Vagina (tissue), 2 donors: ENCODE data around the gene CCDC9. TPM values are rescaled to one million over a fixed set of nuclear protein-coding genes. Genes with fewer than 3 reads are reported as not detected.
A peak's percentile ranks its signal among the peaks of the same experiment; 100 is the strongest.

ENCODE experiments used
- DNase-seq, 2 donors: peaks; one replicate each; pipeline ENCODE4 v3.0.0-alpha.2; 2017; ENCODE audit errors: extremely low spot score in 2 of 2
- H3K27ac ChIP-seq: fragments of 200-600 bp; sonication (generic); one replicate; pipeline ENCODE4 v1.5.1; 2019
- H3K27me3 ChIP-seq: fragments of 200-600 bp; sonication (generic); one replicate; pipeline ENCODE4 v1.5.1; 2019
- H3K36me3 ChIP-seq, 2 donors: fragments of 200-600 bp; sonication (generic); one replicate each; pipeline ENCODE4 v1.5.1; 2017 to 2019
- H3K4me1 ChIP-seq: fragments of 200-600 bp; sonication (generic); one replicate; pipeline ENCODE4 v1.5.1; 2019
- H3K4me3 ChIP-seq, 2 donors: fragments of 200-600 bp; sonication (generic); 1 replicate in 1 of 2; 2 replicates in 1 of 2; pipeline ENCODE4 v1.5.1; 2016 to 2019
- H3K9me3 ChIP-seq: fragments of 200-600 bp; sonication (generic); one replicate; pipeline ENCODE4 v1.5.1; 2019
- POLR2A ChIP-seq, 2 donors: fragments of 450-650 bp; IDR thresholded peaks; one replicate each; pipeline ENCODE4 v1.6.1; 2017; ENCODE audit warnings: antibody characterized with exemption in 2 of 2, mild to moderate bottlenecking in 2 of 2, moderate library complexity in 2 of 2
- POLR2AphosphoS5 ChIP-seq, 2 donors: sonication (generic); formaldehyde crosslinking; IDR thresholded peaks; one replicate each; pipeline ENCODE4 v1.9.0; 2017; ENCODE audit warnings: antibody characterized with exemption in 2 of 2, mild to moderate bottlenecking in 2 of 2, low read depth in 1 of 2; ENCODE audit not compliant: insufficient read depth in 1 of 2
- intact Hi-C: fragments of 100-400 bp; cut with DNase I; formaldehyde crosslinking; loops from one replicate; pipeline ENCODE4 v1.15.1; 2023
- total RNA-seq: library from RNA; depleted of rRNA; stranded (reverse); fragments of >200 nt; gene quantifications from one replicate; pipeline ENCODE4 v1.2.3, GENCODE V29; 2016
- TF ChIP-seq, protein P1 (sequence below), 3 experiments: fragments of 450-650 bp in 2 of 3; fragments of 200-600 bp in 1 of 3; sonication (generic) in 1 of 3; IDR thresholded peaks; one replicate each; pipeline ENCODE4 v1.5.1; 2017 to 2019; ENCODE audit warnings: antibody characterized with exemption in 3 of 3, mild to moderate bottlenecking in 2 of 3, moderate library complexity in 2 of 3

Gene CCDC9
- total RNA-seq, 1 donor from 2014 or later = 19.2 TPM

DNA sequence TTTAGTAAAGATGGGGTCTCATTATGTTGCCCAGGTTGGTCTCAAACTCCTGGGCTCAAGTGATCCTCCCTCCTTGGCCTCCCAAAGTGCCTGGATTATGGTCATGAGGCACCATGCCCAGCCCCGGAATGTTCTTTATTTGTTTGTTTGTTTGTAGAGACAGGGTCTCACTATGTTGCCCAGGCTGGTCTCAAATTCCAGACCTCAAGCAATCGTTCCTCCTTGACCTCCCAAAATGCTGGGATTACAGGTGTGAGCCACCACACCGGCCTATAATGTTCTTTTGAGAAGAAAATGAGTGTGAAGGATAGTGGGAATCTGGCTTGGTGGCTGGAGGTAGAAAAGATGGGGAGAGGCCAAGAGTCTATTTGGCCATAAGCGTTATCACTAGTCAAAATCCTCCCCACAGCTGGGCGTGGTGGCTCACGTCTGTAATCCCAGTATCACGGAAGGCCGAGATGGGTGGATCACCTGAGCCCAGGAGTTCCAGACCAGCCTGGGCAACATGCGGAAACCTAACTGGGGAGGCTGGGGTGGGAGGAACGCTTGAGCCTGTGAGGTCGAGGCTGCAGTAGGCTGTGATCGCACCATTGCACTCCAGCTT is 20.2 kb upstream of the CCDC9 start:
- Histone ChIP-seq H3K4me1 (peaks cover 35% of the 10 kb centered on the region), H3K36me3 (no peaks in the 10 kb centered on the region), H3K4me3 (no peak overlapping the region), H3K27me3 (no peaks in the 10 kb centered on the region), H3K27ac (no peak overlapping the region), H3K9me3 (no peaks in the 10 kb centered on the region)
- TF ChIP-seq POLR2AphosphoS5 (IDR thresholded peaks at IDR 0.05; ENCODE audit: insufficient read depth in 1 of 2, low read depth in 1 of 2) = no peak
- TF ChIP-seq POLR2A (IDR thresholded peaks at IDR 0.05) = no peak
- TF ChIP-seq, protein P1, sequence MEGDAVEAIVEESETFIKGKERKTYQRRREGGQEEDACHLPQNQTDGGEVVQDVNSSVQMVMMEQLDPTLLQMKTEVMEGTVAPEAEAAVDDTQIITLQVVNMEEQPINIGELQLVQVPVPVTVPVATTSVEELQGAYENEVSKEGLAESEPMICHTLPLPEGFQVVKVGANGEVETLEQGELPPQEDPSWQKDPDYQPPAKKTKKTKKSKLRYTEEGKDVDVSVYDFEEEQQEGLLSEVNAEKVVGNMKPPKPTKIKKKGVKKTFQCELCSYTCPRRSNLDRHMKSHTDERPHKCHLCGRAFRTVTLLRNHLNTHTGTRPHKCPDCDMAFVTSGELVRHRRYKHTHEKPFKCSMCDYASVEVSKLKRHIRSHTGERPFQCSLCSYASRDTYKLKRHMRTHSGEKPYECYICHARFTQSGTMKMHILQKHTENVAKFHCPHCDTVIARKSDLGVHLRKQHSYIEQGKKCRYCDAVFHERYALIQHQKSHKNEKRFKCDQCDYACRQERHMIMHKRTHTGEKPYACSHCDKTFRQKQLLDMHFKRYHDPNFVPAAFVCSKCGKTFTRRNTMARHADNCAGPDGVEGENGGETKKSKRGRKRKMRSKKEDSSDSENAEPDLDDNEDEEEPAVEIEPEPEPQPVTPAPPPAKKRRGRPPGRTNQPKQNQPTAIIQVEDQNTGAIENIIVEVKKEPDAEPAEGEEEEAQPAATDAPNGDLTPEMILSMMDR (IDR thresholded peaks at IDR 0.05) = no peak
- DNase-seq = no peak
- intact Hi-C loops = no loop called here

DNA sequence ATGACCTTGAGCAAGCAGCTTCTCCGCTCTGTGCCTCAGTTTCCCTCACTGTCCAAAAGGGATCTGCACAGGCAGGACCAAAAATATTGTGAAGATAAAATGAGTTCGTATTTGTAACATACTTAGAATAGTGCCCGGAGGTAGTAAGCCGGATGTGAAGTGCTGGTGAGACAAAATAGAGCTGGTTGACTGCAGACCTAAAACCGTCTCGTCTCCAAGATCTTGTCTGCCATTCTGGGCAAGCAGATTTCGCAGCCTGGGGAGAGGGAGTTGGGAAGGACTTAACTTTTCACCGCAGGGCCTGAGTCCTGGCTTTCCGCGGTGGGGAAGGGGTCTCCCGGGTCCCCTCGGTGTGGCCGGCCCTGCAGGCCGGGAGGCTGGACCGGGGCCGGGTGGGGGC is 17.2 kb upstream of the CCDC9 start:
- DNase-seq = no peak
- intact Hi-C loops = no loop called here
- Histone ChIP-seq H3K4me1 (peaks cover 40% of the 10 kb centered on the region), H3K36me3 (no peaks in the 10 kb centered on the region), H3K9me3 (no peaks in the 10 kb centered on the region), H3K27me3 (no peaks in the 10 kb centered on the region), H3K27ac (no peak overlapping the region), H3K4me3 (peak overlapping the region; percentile 24 to 30)
- TF ChIP-seq POLR2A (IDR thresholded peaks at IDR 0.05) (no peak), POLR2AphosphoS5 (IDR thresholded peaks at IDR 0.05; ENCODE audit: insufficient read depth in 1 of 2, low read depth in 1 of 2) (no peak)
- TF ChIP-seq, protein P1 (IDR thresholded peaks at IDR 0.05) = no peak

DNA sequence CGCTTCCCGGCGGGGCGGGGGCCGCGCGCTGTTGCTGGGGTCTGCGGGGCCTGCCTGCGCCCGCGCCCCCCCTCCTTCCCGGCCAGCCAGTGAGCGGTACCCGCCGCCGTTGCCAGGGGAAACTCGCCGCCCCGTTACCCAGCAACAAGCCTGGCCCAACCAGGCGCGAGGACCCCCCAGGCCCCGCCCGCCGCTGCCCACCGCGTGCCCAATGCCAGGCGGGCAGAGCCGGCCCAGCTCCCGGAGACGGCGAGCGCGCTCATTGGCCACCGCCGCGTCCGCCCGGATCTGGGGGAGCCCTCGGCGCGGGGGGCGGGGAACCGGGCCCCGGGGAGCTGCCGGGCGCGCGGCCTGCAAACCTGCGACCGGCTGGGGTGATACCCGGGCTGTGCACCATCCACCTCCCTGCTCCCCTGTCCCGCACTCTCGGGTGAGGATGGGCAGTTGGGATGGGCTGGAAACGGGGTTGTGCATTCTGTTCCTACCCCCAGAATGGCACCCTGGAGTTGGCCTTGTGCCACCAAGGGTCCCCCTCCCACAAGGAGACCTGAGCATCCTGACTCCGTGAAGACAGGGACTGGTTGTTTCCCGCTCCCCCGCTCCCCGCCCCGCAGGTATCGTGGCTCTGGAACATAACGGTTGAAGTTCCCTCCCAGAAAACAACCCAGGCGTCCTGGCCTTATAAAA is 16.6 kb upstream of the CCDC9 start:
- Histone ChIP-seq H3K27me3 (no peaks in the 10 kb centered on the region), H3K4me3 (peak overlapping the region; percentile 24 to 30), H3K27ac (no peak overlapping the region), H3K36me3 (no peaks in the 10 kb centered on the region), H3K4me1 (peaks cover 46% of the 10 kb centered on the region), H3K9me3 (no peaks in the 10 kb centered on the region)
- TF ChIP-seq POLR2A (IDR thresholded peaks at IDR 0.05) = no peak
- TF ChIP-seq, protein P1 (IDR thresholded peaks at IDR 0.05) = no peak
- TF ChIP-seq POLR2AphosphoS5 (IDR thresholded peaks at IDR 0.05; ENCODE audit: insufficient read depth in 1 of 2, low read depth in 1 of 2) = no peak
- intact Hi-C loops = loop anchor here (5.0 kb wide), 1 partner anchor 32 kb away; no protein-coding TSS in a partner anchor
- no peak for DNase-seq

DNA sequence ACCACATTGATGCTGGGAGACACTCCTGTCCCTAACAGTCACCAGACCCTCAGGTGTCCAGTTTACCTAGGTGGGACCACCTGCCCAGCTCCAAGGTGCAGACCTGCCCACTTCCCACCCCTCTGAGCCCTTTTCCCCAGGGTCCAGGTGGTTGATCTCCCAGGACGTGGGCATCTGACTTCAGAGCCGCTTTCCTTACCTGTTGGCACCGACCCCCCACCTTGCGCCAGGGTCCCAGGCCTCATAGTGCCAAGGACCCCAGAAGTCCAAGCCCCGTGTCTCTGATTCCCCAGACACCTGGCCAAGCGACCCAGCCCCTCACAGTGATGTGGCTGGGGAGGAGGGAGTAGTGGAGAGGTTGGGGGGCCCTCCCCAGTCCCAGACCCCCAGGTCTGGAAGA is 15.8 kb upstream of the CCDC9 start:
- peaks cover 46% of the 10 kb centered on the region for H3K4me1 ChIP-seq
- H3K36me3 ChIP-seq = no peaks in the 10 kb centered on the region
- no peak overlapping the region for H3K27ac ChIP-seq
- intact Hi-C loops = loop anchor here (5.0 kb wide), 1 partner anchor 33 kb away; no protein-coding TSS in a partner anchor
- TF ChIP-seq, protein P1 (IDR thresholded peaks at IDR 0.05) = no peak
- TF ChIP-seq POLR2A (IDR thresholded peaks at IDR 0.05) = no peak
- TF ChIP-seq POLR2AphosphoS5 (IDR thresholded peaks at IDR 0.05; ENCODE audit: insufficient read depth in 1 of 2, low read depth in 1 of 2) = no peak
- H3K9me3 ChIP-seq = no peaks in the 10 kb centered on the region
- no peaks in the 10 kb centered on the region for H3K27me3 ChIP-seq
- DNase-seq = no peak
- no peak overlapping the region for H3K4me3 ChIP-seq
